WTC11 (cell line): ENCODE measurements around the gene TRPC1. TPM values are rescaled to one million over a fixed set of nuclear protein-coding genes. Genes with fewer than 3 reads are reported as not detected.

ENCODE experiments used
- ATAC-seq: fragments of 200-7000 bp; cut with Tn5 transposase; 2 replicates; pipeline ENCODE4 v1.10.0; 2021; ENCODE audit warnings: mild to moderate bottlenecking, moderate library complexity
- CTCF ChIA-PET: fragments of 300-600 bp; sonication (Branson Sonifier 250); formaldehyde crosslinking; loops from one replicate; lab custom pipeline; 2021; ENCODE audit warnings: antibody characterized with exemption; lab: Charles Lee
- POLR2A ChIA-PET: fragments of 350-600 bp; sonication (Branson Sonifier 250); formaldehyde crosslinking; loops from one replicate; lab custom pipeline; 2021; ENCODE audit warnings: antibody characterized with exemption; lab: Charles Lee
- DNase-seq: peaks from one replicate; pipeline ENCODE4 v3.0.0; 2021; ENCODE audit warnings: low spot score
- H3K27ac Mint-ChIP-seq: 2 replicates; pipeline ENCODE4 v1.8.0; 2021; ENCODE audit warnings: mixed read lengths
- H3K27me3 Mint-ChIP-seq: 2 replicates; pipeline ENCODE4 v1.8.0; 2021; ENCODE audit warnings: low read depth, mild to moderate bottlenecking, moderate library complexity, mixed read lengths
- H3K36me3 Mint-ChIP-seq: 2 replicates; pipeline ENCODE4 v1.8.0; 2021; ENCODE audit warnings: mixed read lengths
- H3K4me1 Mint-ChIP-seq: 2 replicates; pipeline ENCODE4 v1.8.0; 2022; ENCODE audit warnings: mixed read lengths
- H3K4me3 Mint-ChIP-seq: 2 replicates; pipeline ENCODE4 v1.8.0; 2021; ENCODE audit warnings: mild to moderate bottlenecking, moderate library complexity, mixed read lengths
- H3K9me3 Mint-ChIP-seq: 2 replicates; pipeline ENCODE4 v1.8.0; 2021; ENCODE audit warnings: mixed read lengths
- FOXJ3 ChIP-seq: sonication (generic); formaldehyde crosslinking; IDR thresholded peaks from 2 replicates; pipeline ENCODE4 v1.9.0; 2021; ENCODE audit warnings: missing genetic modification reagents, mild to moderate bottlenecking, borderline replicate concordance
- GTF2I ChIP-seq: fragments of 250-450 bp; sonication (Bioruptor Pico); conservative IDR thresholded peaks from 2 replicates; pipeline ENCODE4 v1.4.0; 2021; ENCODE audit warnings: mild to moderate bottlenecking
- HMGA2 ChIP-seq: fragments of 250-450 bp; sonication (Bioruptor Pico); IDR thresholded peaks from 2 replicates; pipeline ENCODE4 v1.4.0; 2021; ENCODE audit warnings: mild to moderate bottlenecking, moderate library complexity
- SOX15 ChIP-seq: fragments of 250-450 bp; sonication (Bioruptor Pico); IDR thresholded peaks from 2 replicates; pipeline ENCODE4 v1.9.0; 2021; ENCODE audit warnings: mild to moderate bottlenecking
- SP1 ChIP-seq: sonication (generic); formaldehyde crosslinking; conservative IDR thresholded peaks from 2 replicates; pipeline ENCODE4 v1.8.1; 2022; ENCODE audit warnings: missing genetic modification reagents
- ZNF219 ChIP-seq: sonication (generic); formaldehyde crosslinking; IDR thresholded peaks from 2 replicates; pipeline ENCODE4 v1.8.0; 2023; ENCODE audit warnings: missing genetic modification reagents, mild to moderate bottlenecking, borderline replicate concordance
- ZNF396 ChIP-seq: fragments of 250-450 bp; sonication (Bioruptor Pico); IDR thresholded peaks from 2 replicates; pipeline ENCODE4 v1.8.0; 2021; ENCODE audit warnings: mild to moderate bottlenecking, moderate library complexity, borderline replicate concordance
- total RNA-seq: library from RNA; stranded (reverse); gene quantifications from 3 replicates; pipeline ENCODE4 v1.2.3, GENCODE V29; 2021
- TF ChIP-seq, protein P1 (sequence below): fragments of 200-600 bp; IDR thresholded peaks from 2 replicates; pipeline ENCODE4 v1.8.0; 2022; ENCODE audit warnings: antibody characterized with exemption
- TF ChIP-seq, protein P2 (sequence below): fragments of 250-450 bp; sonication (Bioruptor Pico); IDR thresholded peaks from 2 replicates; pipeline ENCODE4 v1.9.0; 2021; ENCODE audit warnings: mild to moderate bottlenecking, borderline replicate concordance
- TF ChIP-seq, protein P3 (sequence below): sonication (generic); formaldehyde crosslinking; IDR thresholded peaks from 2 replicates; pipeline ENCODE4 v1.8.1; 2022; ENCODE audit warnings: missing genetic modification reagents, borderline replicate concordance
- TF ChIP-seq, protein P4 (sequence below): sonication (generic); formaldehyde crosslinking; IDR thresholded peaks from 2 replicates; pipeline ENCODE4 v1.8.0; 2022; ENCODE audit warnings: mild to moderate bottlenecking, missing genetic modification reagents
- TF ChIP-seq, protein P5 (sequence below): fragments of 250-450 bp; sonication (Bioruptor Pico); IDR thresholded peaks from 2 replicates; pipeline ENCODE4 v1.9.0; 2021; ENCODE audit warnings: mild to moderate bottlenecking
- TF ChIP-seq, protein P6 (sequence below): fragments of 250-450 bp; sonication (Bioruptor Pico); conservative IDR thresholded peaks from 2 replicates; pipeline ENCODE4 v1.9.0; 2021; ENCODE audit warnings: mild to moderate bottlenecking

Gene TRPC1
- total RNA-seq, 1 experiment from 2014 or later, result 13.8 TPM

DNA sequence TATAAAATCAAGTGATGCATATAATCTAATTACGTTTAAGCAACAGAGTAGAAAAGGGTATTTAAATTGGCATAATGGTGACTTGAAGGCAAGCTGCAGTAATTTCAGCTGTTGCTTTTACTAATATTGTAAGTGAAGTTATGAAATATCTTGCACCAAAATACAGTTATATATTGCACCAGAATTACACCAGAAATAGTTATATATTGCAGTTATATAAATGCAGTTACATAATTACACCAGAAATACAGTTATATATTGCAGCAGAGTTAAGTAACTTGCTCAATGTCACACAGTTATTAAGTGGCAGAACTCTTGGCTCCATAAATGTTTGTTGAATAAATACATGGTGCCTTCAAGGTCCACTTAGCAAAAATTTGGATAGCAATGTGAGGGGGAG is 113.7 kb downstream of the TRPC1 start (continued):
- TF ChIP-seq, protein P1, sequence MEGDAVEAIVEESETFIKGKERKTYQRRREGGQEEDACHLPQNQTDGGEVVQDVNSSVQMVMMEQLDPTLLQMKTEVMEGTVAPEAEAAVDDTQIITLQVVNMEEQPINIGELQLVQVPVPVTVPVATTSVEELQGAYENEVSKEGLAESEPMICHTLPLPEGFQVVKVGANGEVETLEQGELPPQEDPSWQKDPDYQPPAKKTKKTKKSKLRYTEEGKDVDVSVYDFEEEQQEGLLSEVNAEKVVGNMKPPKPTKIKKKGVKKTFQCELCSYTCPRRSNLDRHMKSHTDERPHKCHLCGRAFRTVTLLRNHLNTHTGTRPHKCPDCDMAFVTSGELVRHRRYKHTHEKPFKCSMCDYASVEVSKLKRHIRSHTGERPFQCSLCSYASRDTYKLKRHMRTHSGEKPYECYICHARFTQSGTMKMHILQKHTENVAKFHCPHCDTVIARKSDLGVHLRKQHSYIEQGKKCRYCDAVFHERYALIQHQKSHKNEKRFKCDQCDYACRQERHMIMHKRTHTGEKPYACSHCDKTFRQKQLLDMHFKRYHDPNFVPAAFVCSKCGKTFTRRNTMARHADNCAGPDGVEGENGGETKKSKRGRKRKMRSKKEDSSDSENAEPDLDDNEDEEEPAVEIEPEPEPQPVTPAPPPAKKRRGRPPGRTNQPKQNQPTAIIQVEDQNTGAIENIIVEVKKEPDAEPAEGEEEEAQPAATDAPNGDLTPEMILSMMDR, result no peak
- TF ChIP-seq, protein P2, sequence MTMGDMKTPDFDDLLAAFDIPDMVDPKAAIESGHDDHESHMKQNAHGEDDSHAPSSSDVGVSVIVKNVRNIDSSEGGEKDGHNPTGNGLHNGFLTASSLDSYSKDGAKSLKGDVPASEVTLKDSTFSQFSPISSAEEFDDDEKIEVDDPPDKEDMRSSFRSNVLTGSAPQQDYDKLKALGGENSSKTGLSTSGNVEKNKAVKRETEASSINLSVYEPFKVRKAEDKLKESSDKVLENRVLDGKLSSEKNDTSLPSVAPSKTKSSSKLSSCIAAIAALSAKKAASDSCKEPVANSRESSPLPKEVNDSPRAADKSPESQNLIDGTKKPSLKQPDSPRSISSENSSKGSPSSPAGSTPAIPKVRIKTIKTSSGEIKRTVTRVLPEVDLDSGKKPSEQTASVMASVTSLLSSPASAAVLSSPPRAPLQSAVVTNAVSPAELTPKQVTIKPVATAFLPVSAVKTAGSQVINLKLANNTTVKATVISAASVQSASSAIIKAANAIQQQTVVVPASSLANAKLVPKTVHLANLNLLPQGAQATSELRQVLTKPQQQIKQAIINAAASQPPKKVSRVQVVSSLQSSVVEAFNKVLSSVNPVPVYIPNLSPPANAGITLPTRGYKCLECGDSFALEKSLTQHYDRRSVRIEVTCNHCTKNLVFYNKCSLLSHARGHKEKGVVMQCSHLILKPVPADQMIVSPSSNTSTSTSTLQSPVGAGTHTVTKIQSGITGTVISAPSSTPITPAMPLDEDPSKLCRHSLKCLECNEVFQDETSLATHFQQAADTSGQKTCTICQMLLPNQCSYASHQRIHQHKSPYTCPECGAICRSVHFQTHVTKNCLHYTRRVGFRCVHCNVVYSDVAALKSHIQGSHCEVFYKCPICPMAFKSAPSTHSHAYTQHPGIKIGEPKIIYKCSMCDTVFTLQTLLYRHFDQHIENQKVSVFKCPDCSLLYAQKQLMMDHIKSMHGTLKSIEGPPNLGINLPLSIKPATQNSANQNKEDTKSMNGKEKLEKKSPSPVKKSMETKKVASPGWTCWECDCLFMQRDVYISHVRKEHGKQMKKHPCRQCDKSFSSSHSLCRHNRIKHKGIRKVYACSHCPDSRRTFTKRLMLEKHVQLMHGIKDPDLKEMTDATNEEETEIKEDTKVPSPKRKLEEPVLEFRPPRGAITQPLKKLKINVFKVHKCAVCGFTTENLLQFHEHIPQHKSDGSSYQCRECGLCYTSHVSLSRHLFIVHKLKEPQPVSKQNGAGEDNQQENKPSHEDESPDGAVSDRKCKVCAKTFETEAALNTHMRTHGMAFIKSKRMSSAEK, result no peak
- TF ChIP-seq ZNF219 (CRISPR knock-in tag) (no peak), FOXJ3 (CRISPR knock-in tag) (no peak)
- TF ChIP-seq, all 79 proteins: peak for 0

DNA sequence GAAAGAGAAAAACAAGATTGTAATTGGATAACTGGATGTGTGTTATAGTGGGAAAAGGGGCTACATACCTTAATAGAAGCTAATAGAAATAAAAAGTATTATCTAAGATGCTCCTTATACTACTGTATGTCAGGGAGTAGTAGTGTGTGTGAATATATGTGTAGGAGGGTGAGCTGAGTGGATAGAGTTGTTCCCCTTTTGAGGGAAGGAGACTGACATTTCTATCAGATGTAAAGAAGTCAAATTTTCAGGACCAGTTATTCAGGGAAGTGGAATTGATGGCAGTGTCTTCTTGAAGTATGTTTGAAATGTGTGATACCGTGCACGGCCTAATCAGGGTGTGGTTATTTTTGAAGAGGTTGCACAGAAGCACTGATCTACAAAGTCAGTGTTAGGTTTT is 116.0 kb downstream of the TRPC1 start:
- no peaks in the 10 kb centered on the region for H3K27me3 Mint-ChIP-seq
- CTCF ChIA-PET, result interaction anchor here (0.7 kb wide), 1 partner anchor 11 kb away, joined by 3 read pairs; no protein-coding TSS in a partner anchor
- H3K4me1 Mint-ChIP-seq, result peaks cover 5% of the 10 kb centered on the region
- H3K4me3 Mint-ChIP-seq, result no peak overlapping the region
- ATAC-seq (no peak), DNase-seq (no peak)
- peaks cover 8% of the 10 kb centered on the region for H3K36me3 Mint-ChIP-seq
- TF ChIP-seq, protein P3, sequence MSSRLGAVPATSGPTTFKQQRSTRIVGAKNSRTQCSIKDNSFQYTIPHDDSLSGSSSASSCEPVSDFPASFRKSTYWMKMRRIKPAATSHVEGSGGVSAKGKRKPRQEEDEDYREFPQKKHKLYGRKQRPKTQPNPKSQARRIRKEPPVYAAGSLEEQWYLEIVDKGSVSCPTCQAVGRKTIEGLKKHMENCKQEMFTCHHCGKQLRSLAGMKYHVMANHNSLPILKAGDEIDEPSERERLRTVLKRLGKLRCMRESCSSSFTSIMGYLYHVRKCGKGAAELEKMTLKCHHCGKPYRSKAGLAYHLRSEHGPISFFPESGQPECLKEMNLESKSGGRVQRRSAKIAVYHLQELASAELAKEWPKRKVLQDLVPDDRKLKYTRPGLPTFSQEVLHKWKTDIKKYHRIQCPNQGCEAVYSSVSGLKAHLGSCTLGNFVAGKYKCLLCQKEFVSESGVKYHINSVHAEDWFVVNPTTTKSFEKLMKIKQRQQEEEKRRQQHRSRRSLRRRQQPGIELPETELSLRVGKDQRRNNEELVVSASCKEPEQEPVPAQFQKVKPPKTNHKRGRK (CRISPR knock-in tag), result no peak
- TF ChIP-seq, protein P4, sequence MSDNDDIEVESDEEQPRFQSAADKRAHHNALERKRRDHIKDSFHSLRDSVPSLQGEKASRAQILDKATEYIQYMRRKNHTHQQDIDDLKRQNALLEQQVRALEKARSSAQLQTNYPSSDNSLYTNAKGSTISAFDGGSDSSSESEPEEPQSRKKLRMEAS (CRISPR knock-in tag), result no peak
- peaks cover 8% of the 10 kb centered on the region for H3K9me3 Mint-ChIP-seq
- no peak overlapping the region for H3K27ac Mint-ChIP-seq
- POLR2A ChIA-PET, result no interaction called here

DNA sequence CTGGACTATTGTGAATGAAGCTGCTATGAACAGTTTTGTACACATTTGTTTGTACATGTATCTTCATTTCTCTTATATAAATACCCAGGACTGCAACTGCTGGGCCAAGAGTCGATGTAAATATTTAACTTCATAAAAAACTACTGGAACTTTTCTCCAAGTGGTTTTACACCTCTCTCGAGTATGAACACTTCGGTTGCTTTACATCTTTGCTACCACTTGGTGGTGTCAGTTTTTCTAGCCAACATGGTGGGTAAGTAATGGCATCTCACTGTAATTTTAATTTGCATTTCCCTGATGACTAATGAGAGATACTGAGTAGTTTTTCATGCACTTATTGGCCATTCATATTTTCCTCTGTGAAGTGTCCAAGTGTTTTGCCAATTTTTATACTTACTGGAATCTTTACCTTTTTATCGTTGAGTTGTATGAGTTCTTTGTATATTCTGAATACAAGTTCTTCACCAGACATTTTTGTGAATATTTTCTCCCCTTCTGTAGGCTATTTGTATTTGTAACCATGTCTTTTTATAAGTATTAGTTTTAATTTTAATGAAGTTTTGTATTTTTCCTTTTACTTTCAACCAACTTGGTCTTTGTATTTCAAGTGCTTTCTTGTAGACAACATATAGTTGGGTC is 120.6 kb downstream of the TRPC1 start:
- ATAC-seq, result peak; percentile 72
- Mint-ChIP-seq H3K27ac (no peak overlapping the region), H3K4me3 (no peak overlapping the region), H3K9me3 (peaks cover 4% of the 10 kb centered on the region; the same call in 1 of the 2 replicates), H3K4me1 (peaks cover 5% of the 10 kb centered on the region), H3K36me3 (peaks cover 12% of the 10 kb centered on the region), H3K27me3 (no peaks in the 10 kb centered on the region)
- no peak for DNase-seq
- ChIA-PET CTCF (interaction anchor here (1.0 to 1.7 kb wide), 3 partner anchors 13 to 61 kb away, joined by 3 to 12 read pairs (median 7); no protein-coding TSS in a partner anchor), POLR2A (no interaction called here)
- TF ChIP-seq GTF2I (CRISPR knock-in tag) (no peak), ZNF396 (no peak), HMGA2 (CRISPR knock-in tag) (no peak), SOX15 (CRISPR knock-in tag) (no peak), SP1 (no peak)
- TF ChIP-seq, protein P5, sequence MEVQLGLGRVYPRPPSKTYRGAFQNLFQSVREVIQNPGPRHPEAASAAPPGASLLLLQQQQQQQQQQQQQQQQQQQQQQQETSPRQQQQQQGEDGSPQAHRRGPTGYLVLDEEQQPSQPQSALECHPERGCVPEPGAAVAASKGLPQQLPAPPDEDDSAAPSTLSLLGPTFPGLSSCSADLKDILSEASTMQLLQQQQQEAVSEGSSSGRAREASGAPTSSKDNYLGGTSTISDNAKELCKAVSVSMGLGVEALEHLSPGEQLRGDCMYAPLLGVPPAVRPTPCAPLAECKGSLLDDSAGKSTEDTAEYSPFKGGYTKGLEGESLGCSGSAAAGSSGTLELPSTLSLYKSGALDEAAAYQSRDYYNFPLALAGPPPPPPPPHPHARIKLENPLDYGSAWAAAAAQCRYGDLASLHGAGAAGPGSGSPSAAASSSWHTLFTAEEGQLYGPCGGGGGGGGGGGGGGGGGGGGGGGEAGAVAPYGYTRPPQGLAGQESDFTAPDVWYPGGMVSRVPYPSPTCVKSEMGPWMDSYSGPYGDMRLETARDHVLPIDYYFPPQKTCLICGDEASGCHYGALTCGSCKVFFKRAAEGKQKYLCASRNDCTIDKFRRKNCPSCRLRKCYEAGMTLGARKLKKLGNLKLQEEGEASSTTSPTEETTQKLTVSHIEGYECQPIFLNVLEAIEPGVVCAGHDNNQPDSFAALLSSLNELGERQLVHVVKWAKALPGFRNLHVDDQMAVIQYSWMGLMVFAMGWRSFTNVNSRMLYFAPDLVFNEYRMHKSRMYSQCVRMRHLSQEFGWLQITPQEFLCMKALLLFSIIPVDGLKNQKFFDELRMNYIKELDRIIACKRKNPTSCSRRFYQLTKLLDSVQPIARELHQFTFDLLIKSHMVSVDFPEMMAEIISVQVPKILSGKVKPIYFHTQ (CRISPR knock-in tag), result no peak
- TF ChIP-seq, protein P3 (CRISPR knock-in tag), result no peak
- TF ChIP-seq, protein P6, sequence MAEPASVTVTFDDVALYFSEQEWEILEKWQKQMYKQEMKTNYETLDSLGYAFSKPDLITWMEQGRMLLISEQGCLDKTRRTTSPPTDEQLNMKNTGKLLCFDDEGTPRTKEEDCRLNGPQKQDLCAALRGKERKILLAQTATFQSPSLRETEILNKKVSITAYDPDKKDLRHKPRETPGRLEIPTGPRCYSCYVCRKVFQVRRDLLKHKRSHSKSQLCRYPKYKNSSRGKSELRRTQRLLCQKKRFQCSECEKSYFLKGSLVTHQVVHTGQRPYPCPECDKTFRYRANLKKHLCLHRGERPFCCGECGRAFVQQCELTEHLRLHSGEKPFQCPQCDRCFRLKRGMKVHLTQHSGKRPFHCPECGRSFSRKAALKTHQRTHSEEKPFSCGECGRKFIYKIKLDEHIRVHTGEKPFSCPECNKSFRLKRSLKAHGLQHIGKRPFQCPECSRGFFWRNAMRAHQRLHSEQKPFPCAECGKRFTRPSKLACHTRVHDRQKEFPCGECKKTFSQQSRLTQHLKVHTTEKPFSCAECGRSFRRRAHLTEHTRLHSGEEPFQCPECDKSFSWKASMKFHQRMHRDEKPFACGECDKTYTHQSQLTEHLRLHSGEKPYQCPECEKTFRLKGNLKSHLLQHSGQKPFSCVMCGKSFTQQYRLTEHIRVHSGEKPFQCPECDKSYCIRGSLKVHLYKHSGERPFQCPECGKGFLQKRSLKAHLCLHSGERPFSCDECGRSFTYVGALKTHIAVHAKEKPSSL (CRISPR knock-in tag), result no peak
